GM19023 (cell line): ENCODE results near the gene PPP1R12C.
"Not testable (repeated sequence)": the region's sequence is repeated elsewhere in the genome, so short reads cannot be mapped to it uniquely, and the experiment has no call there.

Experiments used
- ATAC-seq: cut with Tn5 transposase; IDR thresholded peaks from one replicate; pipeline ENCODE4 v1.9.1; 2021; ENCODE audit warnings: mild to moderate bottlenecking, moderate library complexity; ENCODE audit not compliant: unreplicated experiment

The PPP1R12C gene

GRCh38 chr19:55112246-55112776 is 5.1 kb downstream of the PPP1R12C start:
- ATAC-seq, result no peak

DNA sequence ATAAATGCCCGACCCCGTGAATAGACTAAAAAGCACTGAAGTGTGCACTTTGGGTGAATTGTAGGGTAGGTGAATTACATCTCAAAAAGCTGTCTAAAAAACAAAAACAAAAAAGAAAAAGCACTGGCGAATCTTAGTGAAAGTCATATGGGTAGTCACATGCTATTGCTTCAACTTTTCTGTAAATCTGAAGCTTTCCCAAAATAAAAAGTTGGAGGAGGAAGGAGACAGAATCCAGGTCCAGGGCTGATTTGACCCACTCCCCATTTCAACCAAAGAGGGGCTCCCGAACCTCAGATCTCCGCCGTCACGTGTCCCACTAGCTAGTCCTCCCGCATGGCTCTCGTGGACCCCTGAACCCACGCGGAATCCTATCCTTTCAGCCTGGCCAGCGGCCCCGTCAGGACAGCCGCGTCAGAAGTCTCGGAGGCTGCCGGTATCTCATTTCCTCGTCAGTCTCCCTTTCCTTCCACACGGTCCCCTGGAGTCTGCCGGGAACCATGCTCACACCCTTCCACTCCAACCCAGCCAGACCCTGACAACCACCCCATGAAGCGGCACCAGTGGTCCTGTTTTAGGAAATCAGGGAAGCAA is 6.1 kb downstream of the PPP1R12C start:
- ATAC-seq, result no peak

GRCh38 chr19:55109527-55110291 is 7.7 kb downstream of the PPP1R12C start:
- ATAC-seq, result no peak

- not testable (repeated sequence) for ATAC-seq
Observed at GRCh38 chr19:55107252-55107651, 10.2 kb downstream of the PPP1R12C start.

DNA sequence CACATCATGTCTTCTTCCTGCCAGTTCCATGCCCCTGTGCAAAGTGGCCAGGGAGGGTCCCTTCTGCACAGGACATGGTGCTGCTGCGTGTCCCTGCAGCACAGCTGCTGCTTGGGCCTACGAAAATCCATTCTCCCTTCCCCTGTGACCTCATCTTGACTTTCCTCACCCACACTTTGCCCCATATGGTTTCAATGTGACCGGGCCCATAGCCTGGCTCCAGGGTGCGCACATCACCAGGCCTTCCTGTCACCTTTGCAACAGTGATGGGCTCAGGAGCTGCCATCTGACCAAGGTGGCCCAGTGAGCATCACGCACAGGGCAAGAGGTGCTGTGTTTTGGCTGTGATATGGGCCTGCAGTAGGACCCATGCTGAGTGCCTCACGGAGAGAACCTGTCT is 10.8 kb downstream of the PPP1R12C start:
- ATAC-seq, result no peak

GRCh38 chr19:55105237-55105636 is 12.2 kb downstream of the PPP1R12C start:
- ATAC-seq, result no peak

DNA sequence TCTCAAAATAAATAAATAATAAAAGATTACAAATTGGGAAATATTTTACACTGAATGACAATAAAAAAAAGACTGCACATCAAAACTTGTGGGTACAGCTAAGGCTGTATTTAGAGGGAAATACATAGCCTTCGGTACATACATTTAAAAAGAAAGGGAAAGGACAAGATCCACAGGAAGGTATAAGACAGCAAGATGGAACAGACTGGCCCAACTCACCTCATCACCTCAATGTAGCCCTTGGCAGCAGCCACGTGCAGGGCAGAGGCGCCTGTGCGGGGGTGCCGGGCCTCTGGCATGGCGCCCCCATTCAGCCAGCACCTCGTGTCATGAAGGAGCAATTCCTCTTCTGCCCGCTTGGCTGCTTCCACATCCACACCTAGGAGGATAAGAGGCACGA is 14.2 kb downstream of the PPP1R12C start:
- no peak for ATAC-seq

DNA sequence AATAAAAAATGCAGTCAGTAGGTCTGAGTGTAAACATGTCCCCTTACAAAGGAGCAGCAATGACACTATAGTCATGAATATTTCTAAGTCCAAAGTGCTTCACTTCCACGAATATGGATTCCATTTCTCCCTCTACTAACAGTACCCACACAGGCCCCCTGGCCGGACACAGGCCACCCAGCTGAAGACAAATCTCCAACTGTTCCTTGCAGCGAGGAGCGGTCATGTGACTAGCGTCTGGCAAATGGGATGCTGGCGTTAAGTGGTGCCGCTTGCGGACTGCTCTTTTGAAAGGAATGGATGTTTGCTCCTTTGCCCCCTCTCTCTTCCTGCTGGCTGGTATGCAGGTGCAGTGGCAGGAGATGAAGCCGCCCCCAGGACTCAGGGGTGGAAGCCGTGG is 16.2 kb downstream of the PPP1R12C start:
- ATAC-seq, result no peak

- ATAC-seq, result no peak
Observed at GRCh38 chr19:55099557-55100506, 17.6 kb downstream of the PPP1R12C start.

GRCh38 chr19:55098716-55099556 is 18.5 kb downstream of the PPP1R12C start:
- no peak for ATAC-seq

GRCh38 chr19:55097864-55098715 is 19.3 kb downstream of the PPP1R12C start:
- ATAC-seq, result no peak

DNA sequence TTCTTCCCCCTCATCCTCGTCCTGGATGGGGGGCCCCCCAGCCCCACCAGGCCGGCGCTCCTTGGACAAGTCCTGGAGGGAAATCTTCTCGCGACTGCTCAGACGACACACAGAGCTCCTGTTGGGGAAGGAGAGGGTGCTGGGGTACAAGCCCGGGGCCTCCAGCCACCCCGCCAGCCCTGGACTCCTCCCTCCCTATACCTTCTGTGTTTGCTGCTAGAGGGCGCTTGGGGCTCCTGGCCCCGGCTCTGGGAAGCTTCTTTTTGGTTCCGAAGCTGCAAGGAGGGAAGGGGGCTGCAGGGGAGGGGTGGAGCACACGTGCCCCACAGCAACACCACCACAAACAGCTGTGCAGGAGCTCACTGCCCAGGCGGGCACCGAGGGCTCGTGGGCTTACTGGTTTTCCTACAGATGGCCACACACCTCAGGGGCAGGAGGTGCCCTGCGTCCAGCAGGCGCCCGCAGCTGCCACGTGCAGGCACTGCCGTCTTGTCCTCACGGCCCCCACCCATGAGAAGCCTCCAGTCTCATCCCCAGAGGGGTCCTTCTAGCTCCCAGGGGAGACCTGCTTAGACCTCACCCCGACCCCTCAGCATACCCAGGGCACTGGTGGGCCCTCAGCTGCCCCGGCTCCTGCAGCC is 21.3 kb downstream of the PPP1R12C start:
- no peak for ATAC-seq

GRCh38 chr19:55095260-55096060 is 22.0 kb downstream of the PPP1R12C start:
- no peak for ATAC-seq

DNA sequence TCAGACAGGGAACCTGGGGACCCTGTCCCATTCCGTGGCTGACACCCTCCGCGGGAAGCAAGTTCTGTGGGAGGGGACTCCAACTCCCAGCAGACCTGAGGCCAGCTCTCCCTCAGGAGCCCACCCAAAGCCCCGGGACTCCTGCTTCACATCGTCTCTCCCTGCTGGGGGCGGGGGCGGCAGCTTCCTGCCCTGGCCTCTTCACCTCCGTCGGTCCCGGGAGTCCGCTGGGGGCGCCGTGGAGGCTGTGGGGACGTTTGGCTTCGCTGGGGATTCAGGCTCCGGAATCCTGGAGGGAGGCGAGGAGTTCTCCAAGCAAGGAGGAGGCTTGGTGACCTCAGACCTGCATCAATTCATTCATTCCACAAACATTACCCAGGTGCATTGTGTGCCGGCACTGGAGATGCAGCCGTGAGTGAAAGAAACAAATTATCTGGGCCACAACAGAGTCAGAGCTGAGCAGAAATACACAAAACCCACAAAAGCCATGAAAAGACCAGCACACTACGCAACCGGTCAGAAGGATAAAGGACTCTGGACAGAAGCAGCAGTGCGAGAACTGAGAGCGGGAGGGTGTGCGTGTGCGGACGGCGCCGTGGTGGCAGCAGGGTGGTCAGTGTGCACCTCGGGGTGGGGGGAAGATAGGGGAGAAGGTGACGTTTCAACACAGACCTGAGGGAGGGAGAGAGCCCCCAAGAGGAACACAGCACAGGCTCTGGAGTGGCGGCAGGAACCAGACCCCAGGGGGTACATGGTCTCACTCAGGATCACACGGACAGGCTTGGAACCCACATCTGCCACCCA is 22.8 kb downstream of the PPP1R12C start:
- ATAC-seq, result no peak

DNA sequence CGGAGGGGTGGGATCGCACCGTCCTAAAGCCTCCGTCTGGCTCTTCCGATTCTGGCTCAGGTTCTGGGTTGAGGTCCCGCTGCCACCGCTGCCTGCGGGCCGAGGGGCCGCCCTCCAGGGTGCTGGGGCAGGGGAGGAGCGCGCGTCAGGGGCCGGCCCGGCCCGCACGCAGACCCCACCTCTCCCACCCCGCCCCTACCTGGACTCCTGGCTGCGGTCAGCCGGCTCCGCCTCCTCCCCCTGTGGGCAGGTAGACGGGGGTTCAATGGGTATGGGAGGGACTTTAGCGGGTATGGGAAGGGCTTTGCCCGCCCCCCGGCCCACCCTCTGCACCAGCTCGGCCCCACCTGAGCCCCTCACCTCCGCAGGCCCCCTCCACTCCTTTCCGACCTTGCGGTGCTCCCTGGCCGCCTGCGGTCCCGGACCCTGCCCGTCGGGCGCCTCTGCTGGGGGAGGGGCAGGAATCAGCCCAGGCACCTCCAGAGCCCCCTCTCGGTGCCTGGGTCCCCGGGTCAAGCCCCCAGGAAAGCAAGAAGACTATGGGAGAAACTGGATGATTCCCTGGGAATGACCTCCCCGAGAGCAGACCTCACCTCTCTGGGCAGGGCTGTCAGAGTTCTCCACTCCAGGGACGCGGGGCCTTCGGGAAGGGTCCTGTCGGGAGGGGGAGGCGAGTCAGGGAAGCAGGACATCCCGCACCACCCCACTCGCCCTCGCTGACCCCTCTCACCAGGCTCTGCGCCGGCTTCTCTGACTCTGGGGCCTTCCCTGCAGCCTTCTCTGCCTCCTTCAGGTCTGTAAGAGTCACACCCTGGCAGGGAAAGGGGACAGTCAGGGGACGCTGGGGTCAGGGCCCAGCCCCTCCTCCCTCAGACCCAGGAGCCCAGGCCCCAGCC is 24.8 kb downstream of the PPP1R12C start:
- no peak for ATAC-seq

DNA sequence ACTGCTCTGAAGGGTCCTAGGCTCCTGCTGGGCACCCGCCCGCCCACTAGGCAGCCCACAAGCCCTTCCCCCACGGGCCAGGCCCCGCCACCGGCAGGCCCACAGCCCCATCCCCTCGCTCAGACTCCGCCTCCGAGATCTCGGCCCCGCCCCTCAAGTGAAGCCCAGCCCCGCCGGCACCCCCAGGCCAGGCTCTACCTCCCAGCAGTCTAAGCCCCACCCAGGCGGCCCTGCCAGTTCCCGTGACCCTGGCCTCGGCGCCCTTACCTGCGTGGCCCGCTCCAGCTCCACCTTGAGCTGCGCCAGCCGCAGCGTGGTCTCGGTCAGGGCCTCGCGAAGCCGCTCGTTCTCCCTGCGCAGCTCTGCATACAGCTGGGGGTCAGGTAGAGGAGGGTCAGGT is 25.5 kb downstream of the PPP1R12C start:
- ATAC-seq, result no peak
